ENCODE measurements around the gene ADCY5.

- TF ChIP-seq CTCF (IDR thresholded peaks at IDR 0.05) (no peak), POLR2A (IDR thresholded peaks at IDR 0.05) (no peak)
Measured at GRCh38 chr3:123370819-123371218, 78.1 kb downstream of the ADCY5 start.

All from Peyer's patch (tissue), 4 donors.